Parathyroid adenoma (tissue), 2 donors: ENCODE results near the gene DTNB.

ENCODE experiments used
- H2AFZ ChIP-seq: fragments of 300-600 bp; sonication (generic); one replicate; pipeline ENCODE4 v1.7.0; 2017; ENCODE audit warnings: antibody characterized with exemption, mild to moderate bottlenecking
- H3K27ac ChIP-seq: fragments of 300-600 bp; sonication (generic); one replicate; pipeline ENCODE4 v1.7.0; 2017
- H3K27me3 ChIP-seq: fragments of 300-600 bp; sonication (generic); one replicate; pipeline ENCODE4 v1.7.0; 2017; ENCODE audit warnings: low read length; ENCODE audit not compliant: control insufficient read depth, insufficient read depth
- H3K36me3 ChIP-seq: fragments of 300-600 bp; sonication (generic); one replicate; pipeline ENCODE4 v1.7.0; 2017; ENCODE audit warnings: low read length; ENCODE audit not compliant: control insufficient read depth, insufficient read depth
- H3K4me1 ChIP-seq: fragments of 300-600 bp; sonication (generic); one replicate; pipeline ENCODE4 v1.7.0; 2017; ENCODE audit warnings: control low read depth
- H3K4me2 ChIP-seq: fragments of 300-600 bp; sonication (generic); one replicate; pipeline ENCODE4 v1.7.0; 2017; ENCODE audit warnings: low read length
- H3K4me3 ChIP-seq: fragments of 300-600 bp; sonication (generic); one replicate; pipeline ENCODE4 v1.7.0; 2017; ENCODE audit warnings: low read depth, low read length
- H3K79me2 ChIP-seq: fragments of 300-600 bp; sonication (generic); one replicate; pipeline ENCODE4 v1.7.0; 2017; ENCODE audit warnings: control low read depth
- H3K9ac ChIP-seq: fragments of 300-600 bp; sonication (generic); one replicate; pipeline ENCODE4 v1.7.0; 2017; ENCODE audit warnings: mild to moderate bottlenecking
- H3K9me3 ChIP-seq: fragments of 300-600 bp; sonication (generic); one replicate; pipeline ENCODE4 v1.7.0; 2017; ENCODE audit warnings: low read length; ENCODE audit not compliant: control insufficient read depth
- TF ChIP-seq, protein P1 (sequence below): fragments of 300-600 bp; sonication (generic); IDR thresholded peaks from one replicate; pipeline ENCODE4 v1.7.0; 2017; ENCODE audit warnings: antibody characterized with exemption, mild to moderate bottlenecking
- donor health status: primary hyperparathyroidism.

Gene DTNB

DNA sequence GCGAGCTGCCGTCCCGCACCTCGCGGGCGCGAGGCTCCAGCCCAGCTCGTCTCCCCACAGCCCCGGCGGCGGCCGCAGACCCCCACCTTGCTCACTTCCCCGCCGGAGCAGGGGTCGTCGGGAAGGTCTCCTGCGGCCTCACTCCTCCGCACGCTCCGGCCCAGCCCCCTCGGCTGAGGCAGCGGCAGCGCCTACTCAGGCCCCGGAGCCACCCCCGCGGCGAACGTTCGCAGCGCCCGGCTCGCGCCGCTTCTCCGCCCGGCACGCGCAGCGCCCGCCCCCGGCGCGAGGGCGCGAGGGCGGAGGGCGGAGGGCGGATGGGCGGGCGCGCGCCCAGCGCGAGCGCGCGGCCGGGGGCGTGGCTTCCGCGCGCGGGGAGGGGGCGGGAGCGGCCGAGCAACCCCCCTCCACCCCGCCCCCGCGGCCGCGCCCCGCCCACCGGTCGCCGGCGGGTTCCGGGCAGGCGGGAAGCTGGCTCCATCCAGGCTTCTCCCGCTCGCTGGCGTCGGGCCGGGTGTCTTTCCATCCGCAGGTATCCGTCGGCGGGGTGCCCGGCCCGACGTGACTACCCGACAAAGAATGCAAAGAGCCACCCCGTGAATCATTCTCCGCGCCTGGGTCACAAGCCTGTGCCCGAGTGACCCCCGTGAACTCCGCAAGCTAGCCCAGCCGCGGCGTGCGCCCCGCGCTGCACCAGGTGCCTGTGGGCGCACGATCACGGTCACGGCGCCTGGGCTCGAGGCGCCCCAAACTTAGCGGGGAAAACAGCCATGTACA, at the start of gene DTNB:
DTNB (minus strand) TSS at position 278 of the 777 bp plus-strand sequence. CDS start 20,917 bp downstream, outside the sequence.
- H3K4me1 ChIP-seq, result peaks cover 6% of the 10 kb centered on the region
- no peaks in the 10 kb centered on the region for H3K36me3 ChIP-seq
- H3K4me2 ChIP-seq, result peak within 1 kb of the TSS; percentile 99
- H3K4me3 ChIP-seq, result peak within 1 kb of the TSS; percentile 71
- no peaks in the 10 kb centered on the region for H3K27me3 ChIP-seq
- H3K27ac ChIP-seq, result peak within 1 kb of the TSS; percentile 58
- H2AFZ ChIP-seq, result peak within 1 kb of the TSS; percentile 92
- H3K9ac ChIP-seq, result no peak within 1 kb of the TSS
- H3K79me2 ChIP-seq, result peaks cover 2% of the 10 kb centered on the region
- TF ChIP-seq, protein P1, sequence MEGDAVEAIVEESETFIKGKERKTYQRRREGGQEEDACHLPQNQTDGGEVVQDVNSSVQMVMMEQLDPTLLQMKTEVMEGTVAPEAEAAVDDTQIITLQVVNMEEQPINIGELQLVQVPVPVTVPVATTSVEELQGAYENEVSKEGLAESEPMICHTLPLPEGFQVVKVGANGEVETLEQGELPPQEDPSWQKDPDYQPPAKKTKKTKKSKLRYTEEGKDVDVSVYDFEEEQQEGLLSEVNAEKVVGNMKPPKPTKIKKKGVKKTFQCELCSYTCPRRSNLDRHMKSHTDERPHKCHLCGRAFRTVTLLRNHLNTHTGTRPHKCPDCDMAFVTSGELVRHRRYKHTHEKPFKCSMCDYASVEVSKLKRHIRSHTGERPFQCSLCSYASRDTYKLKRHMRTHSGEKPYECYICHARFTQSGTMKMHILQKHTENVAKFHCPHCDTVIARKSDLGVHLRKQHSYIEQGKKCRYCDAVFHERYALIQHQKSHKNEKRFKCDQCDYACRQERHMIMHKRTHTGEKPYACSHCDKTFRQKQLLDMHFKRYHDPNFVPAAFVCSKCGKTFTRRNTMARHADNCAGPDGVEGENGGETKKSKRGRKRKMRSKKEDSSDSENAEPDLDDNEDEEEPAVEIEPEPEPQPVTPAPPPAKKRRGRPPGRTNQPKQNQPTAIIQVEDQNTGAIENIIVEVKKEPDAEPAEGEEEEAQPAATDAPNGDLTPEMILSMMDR, result no peak
- no peaks in the 10 kb centered on the region for H3K9me3 ChIP-seq

DNA sequence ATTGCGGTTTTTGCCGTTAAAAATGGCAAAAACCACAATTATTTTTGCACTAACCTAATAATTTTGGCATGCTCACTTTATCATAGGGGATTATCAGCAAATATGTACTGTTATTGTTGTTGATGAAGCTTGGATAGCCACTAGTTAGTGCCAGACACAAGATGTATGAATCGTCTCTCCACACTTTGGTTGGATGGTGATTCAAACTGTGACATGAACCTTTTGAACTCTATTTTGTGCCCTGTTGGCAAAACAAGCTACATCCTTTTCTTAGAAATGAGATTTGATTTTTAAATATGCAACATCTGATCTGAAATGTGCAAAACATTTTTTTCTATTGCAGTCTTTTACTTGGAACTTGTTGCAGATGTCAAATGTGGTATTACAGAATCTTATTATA, 48.8 kb upstream of the DTNB start:
- H3K27ac ChIP-seq, result no peak overlapping the region
- no peak overlapping the region for H2AFZ ChIP-seq
- no peak overlapping the region for H3K4me3 ChIP-seq
- H3K9me3 ChIP-seq, result no peaks in the 10 kb centered on the region
- no peak overlapping the region for H3K4me2 ChIP-seq
- no peaks in the 10 kb centered on the region for H3K27me3 ChIP-seq
- no peak overlapping the region for H3K9ac ChIP-seq
- TF ChIP-seq, protein P1, result no peak
- H3K79me2 ChIP-seq, result no peaks in the 10 kb centered on the region
- no peaks in the 10 kb centered on the region for H3K36me3 ChIP-seq
- H3K4me1 ChIP-seq, result no peaks in the 10 kb centered on the region

GRCh38 chr2:25720575-25720974, 47.2 kb upstream of the DTNB start:
- Histone ChIP-seq H3K27ac (no peak overlapping the region), H2AFZ (no peak overlapping the region), H3K9ac (no peak overlapping the region), H3K4me3 (no peak overlapping the region), H3K27me3 (no peaks in the 10 kb centered on the region), H3K9me3 (no peaks in the 10 kb centered on the region), H3K79me2 (no peaks in the 10 kb centered on the region), H3K36me3 (no peaks in the 10 kb centered on the region), H3K4me2 (no peak overlapping the region), H3K4me1 (no peaks in the 10 kb centered on the region)
- TF ChIP-seq, protein P1, result no peak

GRCh38 chr2:25714740-25715139, 41.4 kb upstream of the DTNB start:
- H3K4me1 ChIP-seq, result no peaks in the 10 kb centered on the region
- no peak overlapping the region for H3K4me3 ChIP-seq
- H3K9ac ChIP-seq, result no peak overlapping the region
- no peak overlapping the region for H3K4me2 ChIP-seq
- H3K27me3 ChIP-seq, result no peaks in the 10 kb centered on the region
- no peaks in the 10 kb centered on the region for H3K36me3 ChIP-seq
- no peak overlapping the region for H2AFZ ChIP-seq
- no peak overlapping the region for H3K27ac ChIP-seq
- no peaks in the 10 kb centered on the region for H3K79me2 ChIP-seq
- TF ChIP-seq, protein P1, result no peak
- H3K9me3 ChIP-seq, result no peaks in the 10 kb centered on the region

- Histone ChIP-seq H3K9ac (no peak overlapping the region), H3K27ac (no peak overlapping the region), H3K79me2 (no peaks in the 10 kb centered on the region), H3K27me3 (no peaks in the 10 kb centered on the region), H3K4me1 (no peaks in the 10 kb centered on the region), H3K36me3 (no peaks in the 10 kb centered on the region), H3K9me3 (no peaks in the 10 kb centered on the region), H2AFZ (no peak overlapping the region), H3K4me2 (no peak overlapping the region), H3K4me3 (no peak overlapping the region)
- TF ChIP-seq, protein P1, result no peak
These were observed 39.1 kb upstream of the DTNB start for GRCh38 chr2:25712455-25712854.
